CD4-positive, alpha-beta T cell treated with Interleukin-2 at 100 ng/mL for 4 hours (primary cell): ENCODE measurements around the gene PEAR1.
A peak's percentile ranks its signal among the peaks of the same experiment; 100 is the strongest.

Source experiments
- DNase-seq: peaks from one replicate; pipeline ENCODE4 v3.0.0-alpha.2; 2020; ENCODE audit warnings: low spot score

The PEAR1 gene

DNA sequence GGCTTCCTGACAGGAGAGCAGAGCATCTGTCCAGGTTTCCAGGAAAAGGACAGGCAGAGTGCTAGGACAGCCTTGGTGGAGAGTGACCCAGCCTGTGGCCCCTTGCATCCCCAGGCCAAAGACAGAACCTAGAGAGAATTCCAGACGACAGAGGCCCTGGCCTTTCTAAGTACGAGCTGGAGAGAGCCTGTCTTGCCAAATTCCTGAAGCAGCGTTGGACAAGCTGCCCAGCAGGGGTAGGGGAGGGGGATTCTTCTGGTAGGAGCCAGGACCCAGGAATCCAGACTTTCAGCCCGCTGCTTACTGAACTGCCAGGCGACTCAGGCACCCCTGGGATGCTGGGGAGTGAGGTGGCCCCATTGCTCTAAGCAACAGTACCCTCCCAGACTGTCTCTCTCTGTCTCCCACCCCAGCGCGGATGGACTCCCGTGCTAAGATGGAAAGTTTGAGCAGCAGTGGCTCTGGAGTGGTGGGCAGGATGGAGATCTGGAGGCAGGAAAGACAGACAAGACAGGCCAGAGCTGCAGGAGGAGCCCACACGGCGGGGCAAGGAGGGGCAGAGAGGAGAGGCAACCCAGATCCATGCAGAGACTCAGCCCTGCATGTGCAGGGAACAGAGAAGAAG, 8.8 kb upstream of the PEAR1 start:
- no peak for DNase-seq

DNA sequence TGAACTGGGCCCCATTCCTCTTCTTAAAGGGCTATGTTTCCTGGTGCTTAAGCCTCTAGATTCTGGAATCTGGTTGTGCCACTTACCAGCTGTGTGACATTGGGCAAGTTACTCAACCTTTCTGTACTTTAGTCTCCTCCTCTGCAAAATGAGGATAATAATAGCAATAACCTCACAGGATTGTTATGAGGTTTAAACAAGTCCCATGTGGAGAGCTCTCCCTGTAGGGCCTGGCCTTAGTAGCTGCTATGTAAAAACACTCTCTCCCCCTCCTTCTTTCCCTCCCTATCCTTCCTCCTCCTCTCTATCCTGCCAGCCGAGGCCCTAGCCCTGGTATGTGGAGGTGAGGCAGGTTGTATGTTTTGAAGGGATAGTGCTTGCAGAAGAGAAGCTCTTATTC, 8.2 kb upstream of the PEAR1 start:
- no peak for DNase-seq

DNA sequence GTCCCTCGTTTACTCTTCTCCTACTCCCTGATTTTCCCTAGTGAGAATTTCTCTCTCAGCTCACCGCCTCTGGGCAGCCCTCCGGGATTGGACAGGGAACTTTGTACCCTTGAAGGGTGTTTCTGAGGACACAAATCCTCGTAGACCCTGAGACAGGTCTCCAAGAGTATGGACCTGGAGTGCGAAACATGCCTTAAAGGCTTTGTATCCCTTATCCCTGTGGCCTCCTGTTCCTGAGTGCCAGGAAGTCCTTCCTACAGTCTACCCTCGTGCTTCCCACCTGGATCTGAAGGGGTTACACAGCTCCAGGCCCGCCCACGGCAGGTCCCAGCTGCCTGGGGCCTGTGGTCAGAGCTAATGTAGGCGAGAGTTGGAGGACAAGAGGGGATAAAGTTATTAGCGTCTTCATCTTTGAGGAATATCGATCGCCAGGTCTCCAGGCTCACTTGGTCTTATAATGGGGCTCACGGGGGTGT, 7.6 kb upstream of the PEAR1 start:
- no peak for DNase-seq

DNA sequence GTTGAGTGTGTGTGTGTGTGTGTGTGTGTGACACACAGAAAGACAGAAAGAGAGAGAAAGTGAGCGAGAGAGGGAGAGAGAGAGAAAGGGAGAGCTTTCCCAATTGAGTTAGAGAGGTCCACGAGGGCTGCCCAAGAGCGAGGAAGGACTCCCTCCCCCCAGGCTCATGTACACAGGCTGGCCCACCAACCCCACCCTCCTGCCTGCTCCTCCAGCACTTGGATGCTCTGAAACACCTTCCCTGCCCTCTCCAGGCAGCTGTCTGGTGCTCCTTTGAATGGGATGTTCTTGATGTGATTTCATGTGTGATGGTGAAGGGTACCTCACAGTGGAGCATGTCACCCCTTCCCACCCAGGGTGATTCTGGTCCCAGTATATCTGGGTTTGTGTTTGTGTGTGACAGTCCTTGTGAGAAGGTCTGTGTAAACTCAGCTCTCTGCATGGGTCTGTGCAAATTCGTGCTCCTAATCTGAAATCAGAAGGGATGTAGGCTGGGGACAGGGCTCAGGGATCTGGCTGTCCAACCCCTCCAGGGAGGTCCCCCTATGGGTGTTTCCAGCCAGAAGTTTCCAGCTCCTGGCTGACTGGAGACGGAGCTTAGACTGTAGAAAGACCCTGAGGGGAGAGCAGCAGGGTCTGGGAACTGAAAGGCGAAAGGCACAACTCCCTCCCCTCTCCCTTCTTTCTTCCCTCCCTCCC, 6.8 kb upstream of the PEAR1 start:
- no peak for DNase-seq

DNA sequence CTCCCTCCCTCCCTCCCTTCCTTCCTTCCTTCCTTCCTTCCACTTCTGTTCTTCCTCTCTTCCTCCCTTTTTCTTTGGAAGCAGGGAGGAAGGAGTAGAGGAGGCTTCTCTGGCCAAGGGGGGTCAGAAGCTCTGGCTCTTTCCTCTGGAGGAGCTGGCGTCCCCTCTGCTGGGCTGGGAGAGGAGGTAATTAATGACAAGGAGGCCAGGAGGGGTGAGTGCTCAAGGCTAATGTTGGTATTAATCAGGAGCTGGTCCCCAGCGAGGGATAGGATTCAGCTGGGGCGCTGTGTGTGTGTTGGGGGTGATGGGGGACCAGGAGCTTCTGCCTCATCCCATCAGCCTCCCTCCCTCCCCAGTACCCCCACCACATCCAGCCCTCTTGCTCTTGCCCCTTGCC, 6.2 kb upstream of the PEAR1 start:
- DNase-seq: no peak

DNA sequence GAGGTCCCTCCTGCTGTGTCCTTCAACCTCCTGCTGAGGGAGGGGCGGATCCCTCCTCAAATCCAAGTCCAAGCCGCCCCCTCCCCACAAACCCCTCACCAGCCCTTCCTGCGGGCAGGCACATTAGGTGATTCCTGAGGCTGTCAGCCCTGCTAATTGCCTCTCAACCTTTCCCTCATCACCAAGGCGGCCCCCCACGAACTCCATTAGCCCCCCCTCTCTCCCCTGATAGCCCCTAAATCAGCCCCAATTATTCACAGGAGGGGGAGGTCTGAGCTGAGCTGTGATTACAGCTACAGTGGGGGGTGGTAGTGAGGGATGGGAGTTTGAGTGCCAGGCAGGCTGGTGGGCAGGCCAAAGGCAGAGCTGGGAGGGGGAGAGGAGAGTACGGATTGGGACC, 5.8 kb upstream of the PEAR1 start:
- DNase-seq: no peak

DNA sequence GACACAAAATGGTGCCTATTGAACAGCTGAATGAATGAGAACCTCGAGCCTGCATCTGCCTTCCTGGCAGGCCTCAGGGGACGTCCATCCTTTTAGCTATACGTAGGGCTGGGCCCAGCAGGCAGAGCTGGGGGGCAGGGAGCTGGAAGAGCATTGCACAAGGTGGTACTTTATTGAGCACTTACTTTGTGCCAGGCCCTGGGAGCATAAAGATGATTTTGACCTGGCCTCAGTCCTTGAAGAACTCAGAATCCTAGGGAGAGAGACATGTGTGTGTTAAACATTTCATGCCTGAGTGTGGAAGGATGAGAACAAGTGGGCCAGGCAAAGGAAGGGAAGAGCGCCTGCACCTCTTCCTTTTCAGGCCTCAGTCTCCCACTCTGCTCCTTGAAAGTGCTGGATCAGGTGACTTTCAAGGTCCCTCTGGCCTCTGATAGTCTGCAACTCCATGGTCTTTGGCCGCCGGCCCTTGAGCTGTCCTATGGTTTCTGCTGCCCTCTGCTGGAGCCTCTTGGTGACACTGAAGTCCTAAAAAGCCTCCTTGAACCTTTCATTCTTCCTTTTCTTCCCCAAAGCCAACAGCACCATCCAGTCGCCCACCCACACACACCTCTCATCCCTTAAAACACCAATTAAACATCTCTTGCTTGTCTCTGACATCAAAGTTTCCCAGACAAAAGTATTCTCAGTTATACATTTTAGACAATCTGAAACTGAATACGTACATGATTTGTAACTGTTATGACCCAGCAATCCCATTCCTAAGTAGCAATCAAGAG, 3.5 kb upstream of the PEAR1 start:
- DNase-seq: peak; percentile 60

DNA sequence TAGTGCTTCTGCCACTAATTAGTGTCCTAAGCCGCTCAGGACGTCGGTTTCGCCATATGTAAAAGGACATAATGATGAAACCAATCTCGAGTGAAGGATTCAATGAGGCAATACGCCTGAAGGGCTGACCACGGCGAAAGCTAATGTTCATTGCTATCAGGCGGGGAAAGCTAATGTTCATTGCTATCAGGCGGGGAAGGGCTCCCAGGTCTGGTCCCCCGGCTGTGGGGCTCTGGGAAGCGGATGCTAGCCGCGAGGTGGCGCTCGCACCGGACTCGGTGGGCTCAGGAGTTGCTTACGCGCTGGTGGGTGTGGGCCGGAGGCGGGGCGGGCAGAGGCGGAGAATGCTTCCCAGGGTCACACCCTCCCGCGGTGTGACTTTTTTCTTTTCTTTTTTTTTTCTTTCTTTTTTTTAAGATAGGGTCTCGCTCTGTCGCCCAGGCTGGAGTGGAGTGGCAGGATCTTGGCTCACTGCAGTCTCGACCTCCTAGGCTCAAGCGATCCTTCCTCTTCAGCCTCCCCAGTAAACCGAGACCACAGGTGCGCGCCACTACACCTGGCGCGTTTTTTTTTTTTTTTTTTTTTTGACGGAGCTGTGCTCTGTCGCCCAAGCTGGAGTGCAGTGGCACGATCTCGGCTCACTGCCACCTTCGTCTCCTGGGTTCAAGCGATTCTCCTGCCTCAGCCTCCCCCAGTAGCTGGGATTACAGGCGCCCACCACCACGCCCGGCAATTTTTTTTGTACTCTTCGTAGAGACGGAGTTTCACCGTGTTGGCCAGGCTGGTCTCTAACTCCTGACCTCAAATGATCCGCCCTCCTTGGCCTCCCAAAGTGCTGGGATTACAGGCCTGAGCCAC, 1.1 kb upstream of the PEAR1 start:
- peak; percentile 82 for DNase-seq

DNA sequence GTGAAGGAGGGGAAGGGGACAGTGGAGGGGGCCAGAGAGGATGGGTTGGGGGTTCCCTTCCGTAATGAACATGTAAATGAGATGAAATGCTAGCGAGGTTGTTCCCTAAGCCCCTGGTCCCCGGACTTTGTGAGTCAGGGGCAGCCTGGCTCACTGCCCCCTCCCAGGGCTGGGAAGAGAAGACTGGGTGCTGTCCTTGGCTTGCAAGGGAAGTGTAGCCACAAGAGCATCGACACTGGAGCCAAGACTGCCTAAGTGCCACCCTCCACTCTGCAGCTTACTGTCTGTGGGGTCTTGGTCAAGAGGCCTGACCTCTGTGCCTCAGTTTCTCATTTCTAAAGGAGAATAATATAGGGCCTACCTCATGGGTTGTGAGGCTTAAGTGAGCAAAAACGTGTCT, 483 bp downstream of the PEAR1 start:
- DNase-seq: no peak

DNA sequence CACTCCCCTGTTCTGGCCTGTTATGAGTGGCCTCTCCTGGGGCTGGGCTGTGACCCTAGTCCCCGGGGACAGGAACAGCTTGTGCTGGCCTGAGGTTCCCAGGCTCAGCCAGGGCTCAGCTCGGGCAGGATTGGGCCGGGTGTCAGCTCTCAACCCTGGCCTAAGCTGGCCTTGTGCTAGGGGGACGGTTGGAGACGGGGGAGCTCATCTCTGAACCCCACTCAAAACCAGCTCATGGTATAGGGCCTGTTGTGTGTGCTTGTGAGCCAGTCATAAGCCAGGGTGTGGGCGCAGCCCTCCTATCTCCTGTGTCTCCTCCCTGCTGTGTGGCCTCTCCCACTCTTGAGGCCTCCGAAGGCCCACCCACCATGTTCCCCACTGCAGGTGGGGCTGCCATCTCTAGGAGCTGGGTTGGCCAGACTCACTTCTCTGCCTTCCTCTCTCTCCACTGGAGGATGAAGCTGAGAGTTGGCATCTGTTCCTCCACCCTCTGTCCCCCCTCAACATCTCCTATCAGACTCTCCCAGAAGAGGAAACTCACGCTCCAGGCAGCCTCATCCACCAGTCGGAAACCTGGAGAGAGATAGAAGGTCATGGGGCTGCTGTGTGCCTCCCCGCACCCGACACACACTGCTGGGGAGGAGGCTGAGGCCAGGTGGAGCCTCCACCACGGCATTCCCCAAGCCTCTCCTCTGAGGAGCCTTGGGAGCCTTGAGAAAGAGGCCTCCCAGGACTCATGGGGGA, 1.4 kb downstream of the PEAR1 start:
- no peak for DNase-seq

DNA sequence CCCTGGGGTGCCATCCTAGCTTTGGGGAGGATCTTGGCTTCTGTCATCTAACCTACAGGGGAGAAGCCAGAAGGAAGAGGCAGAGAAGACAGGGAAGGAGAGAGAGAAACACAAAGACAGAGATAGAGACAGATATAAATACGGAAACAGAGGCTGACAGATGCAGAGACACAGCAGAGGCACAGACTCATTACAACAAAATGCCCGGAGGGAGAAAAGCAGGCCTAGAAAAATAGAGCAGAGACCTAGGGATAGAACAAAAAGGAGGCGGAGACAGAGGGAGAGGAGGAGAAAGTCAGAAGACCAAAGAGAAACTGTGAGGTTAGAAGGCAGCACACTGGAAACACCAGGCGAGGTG, 1.9 kb downstream of the PEAR1 start:
- DNase-seq: no peak

DNA sequence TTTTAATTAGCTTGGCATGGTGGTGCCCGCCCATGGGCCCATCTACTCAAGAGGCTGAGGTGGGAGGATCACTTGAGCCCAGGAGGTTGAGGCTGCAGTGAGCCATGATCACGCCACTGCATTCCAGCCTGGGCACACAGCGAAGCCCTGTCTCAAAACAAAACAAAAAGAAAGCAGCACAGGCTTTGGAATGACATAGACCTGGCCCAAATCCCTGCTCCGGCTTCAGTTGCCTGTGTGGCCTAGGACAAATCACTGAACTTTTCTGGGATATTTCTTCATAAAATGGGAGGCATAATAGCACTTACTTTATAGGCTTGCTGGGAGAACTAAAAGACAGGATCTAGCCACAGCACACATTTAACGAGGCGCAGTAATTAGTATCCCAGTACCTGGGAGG, 2.4 kb downstream of the PEAR1 start:
- DNase-seq: no peak

DNA sequence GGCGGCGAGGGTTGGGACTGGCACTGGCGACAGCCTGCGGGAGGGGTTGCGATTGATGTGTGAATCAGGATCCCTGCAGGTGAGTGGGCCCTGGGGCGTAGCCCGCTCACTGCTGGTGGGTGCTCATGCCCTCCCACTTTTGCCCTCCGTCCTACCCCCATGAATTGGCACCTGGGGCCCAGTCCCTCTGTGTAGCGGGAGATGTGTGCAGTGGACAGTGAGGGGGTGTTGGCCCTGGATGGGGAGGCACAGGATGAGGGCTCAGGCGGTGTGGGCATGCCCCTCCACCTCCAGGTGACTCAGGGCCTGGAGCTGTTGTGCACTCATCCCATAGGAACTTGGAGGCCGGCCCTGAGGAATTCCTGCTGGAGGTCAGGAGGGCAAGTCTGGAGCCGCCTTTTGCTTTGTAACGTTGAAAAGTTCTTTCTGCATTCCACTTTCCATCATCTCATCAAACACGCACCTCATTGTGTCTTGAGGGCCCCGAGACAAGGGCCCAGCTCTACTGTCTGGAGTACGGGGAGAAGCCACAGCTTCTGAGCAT, 3.0 kb downstream of the PEAR1 start:
- no peak for DNase-seq

DNA sequence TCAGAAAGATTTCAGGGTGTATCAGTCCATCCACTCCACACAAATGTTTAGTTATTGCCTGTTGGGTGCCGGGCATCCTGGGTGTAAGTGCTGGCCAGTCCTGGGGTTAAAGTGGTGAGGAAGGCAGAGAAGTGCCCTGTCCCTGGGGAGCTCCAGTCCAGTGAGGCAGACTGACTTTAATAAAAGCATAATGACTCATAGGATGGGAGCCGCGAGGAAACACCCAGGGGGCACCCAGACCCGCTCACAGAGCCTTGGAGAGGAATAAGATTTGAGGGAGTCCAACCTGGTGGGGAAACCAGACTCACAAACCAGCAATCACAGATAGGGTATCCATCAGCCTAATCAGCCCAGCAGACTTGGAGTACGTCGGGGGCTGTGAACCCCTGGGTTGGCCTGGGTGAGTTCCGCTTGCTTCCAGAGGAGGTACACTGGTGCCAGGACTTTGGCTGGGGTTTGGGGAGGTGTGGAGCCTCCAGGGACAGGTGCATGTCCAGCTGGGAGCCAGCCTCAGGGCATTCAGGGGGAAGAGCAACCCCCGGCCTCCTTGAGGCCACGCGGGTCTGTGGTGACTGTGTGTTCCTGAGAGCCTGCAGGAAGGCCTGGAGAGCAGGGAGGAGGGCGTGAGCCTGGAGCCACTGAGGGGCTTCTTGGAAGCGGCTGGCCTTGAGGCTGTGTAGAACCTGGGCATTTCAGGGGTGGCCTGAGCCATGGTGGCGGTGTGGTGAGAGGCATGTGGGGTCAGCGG, 3.7 kb downstream of the PEAR1 start:
- no peak for DNase-seq

DNA sequence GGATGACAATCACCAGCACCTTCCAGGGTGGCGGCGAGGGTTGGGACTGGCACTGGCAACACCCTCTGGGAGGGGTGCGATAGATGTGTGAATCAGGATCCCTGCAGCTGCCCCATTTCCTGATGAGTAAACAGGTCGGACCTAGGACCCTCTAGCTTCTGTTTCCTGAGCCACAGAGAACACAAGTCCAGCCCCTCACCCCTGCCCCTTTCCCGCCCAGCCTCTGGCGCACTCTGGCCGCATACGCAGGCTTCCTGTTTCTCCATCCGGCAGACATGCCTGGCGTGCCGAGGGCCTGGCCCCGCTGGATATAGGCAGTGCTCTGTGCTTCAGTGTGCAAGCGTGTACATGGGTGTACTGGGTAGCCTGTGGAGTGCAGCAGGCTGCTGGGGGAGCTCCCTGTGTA, 4.6 kb downstream of the PEAR1 start:
- no peak for DNase-seq

DNA sequence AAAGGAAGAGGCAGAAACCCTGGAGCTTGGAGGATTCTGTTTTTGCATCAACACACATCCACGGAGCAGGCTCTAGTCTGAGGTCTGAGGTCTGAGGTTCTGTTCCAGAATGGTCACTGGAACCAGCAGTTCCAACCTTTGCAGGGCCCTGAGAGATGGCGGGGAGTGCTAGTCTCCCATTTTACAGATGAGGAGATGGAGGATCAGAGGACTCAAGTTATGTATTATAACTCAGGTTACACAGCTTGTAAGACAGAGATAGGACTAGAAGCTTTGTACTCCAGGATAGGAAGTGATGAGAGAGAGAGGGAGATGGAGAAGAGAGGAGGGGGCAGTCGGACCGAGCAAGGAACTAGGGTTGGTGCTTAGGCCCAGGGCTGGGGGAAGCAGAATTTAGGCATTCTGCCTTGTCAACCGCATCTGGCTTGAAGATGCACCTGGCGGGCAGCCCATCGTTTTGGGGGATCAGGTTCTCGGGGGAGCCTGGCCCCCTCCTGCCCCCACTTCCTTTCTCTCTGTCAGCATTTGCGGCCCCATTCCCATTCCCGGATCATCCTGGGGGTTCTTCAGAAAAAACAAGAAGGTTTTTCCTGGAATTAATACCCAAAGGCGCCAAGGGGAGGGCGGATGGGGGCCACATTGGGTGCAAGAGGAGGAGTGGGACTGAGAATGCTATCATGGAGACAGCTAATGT, 5.6 kb downstream of the PEAR1 start:
- DNase-seq: no peak

DNA sequence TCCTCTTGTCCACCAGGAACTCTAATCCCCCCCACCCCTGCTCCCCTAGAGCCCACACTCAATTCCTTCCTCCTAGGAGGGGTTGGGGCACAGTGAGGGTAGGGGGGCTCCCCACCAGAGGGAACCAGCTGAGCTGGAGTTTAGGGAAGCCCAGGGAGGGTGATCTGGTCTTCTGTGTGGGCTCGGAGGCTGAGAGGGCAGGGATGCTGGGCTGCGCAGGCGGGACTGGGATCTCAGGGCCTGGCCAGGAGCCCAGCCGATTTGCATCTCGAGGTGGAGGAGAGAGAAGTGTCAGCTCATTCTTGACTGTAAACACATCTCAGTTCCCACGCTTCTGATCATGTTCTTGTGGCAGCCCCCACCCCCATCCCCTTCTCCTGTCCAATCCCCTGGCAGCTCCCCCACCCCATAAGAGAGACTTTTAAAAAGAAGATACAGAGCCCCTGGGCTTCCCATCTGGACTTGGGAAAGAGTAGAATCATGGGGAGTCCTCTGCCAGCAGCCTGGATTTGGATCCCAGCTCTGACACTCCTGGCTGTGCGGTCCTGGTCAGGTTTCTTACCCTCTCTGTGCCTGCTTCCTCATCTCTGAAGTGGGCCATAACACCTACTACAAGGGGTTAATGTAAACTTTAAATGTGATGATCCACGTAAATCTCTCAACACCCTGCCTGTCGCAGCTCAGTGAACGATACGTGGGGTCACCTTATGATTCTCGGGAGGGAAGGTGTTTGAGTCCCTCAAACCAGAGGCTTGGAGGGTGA, 6.6 kb downstream of the PEAR1 start:
- DNase-seq: no peak

DNA sequence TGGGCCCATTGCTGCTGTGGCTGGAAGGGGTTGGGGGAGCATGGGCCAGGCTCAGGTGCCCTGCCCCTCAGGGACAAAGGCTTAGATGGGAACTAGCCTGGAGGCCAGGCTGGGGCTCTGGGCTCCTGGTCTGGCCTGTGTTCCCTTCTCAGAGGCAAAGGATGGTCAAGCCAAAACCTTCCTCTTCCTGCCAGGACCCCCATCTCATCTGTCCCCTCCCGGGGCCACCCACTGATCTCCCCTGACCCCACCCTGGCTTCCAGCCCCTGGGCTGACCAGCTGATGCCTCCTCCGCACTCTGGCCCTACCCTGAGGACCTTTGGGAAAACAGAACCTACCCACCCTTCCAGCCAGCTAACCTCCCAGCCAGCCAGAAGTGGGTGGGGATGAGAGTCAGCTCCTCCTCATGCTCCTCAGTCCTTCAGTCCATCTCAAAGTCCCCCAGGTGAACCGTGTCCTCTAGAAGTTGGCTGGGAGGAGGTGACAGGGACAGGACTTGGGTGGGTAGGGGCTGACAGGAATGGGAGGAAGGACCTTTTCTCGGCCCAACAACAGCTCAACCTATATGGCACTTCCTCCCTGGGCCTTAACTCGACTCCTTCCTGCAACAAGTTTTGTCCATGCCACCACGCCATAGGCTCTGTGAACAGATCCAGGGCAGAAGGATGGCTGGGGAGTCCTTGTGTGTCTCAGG, 7.5 kb downstream of the PEAR1 start:
- no peak for DNase-seq

DNA sequence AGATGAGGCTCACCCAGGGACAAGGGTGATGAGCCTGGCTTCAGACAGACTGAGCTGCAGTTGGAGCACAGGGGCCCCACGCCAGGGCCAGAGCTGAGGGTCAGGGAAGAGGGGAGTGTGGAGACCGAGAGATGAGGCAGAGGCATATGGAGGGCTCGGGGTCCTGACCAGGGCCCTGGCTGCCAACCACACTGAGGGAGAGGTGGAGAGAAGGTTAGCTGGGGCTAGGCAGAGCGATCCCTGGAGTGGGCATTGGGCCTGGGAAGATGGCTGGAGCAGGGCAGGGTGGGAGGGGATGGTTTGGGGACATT, 8.0 kb downstream of the PEAR1 start:
- DNase-seq: no peak
